GM19372 (cell line): ENCODE data around the gene REC114.
"Not testable (repeated sequence)": the region's sequence is repeated elsewhere in the genome, so short reads cannot be mapped to it uniquely, and the experiment has no call there.

Experiments
- ATAC-seq: cut with Tn5 transposase; IDR thresholded peaks from one replicate; pipeline ENCODE4 v1.9.1; 2021; ENCODE audit warnings: mild to moderate bottlenecking, low read depth, moderate library complexity; ENCODE audit not compliant: unreplicated experiment

Gene REC114

GRCh38 chr15:73572296-73572695 lies 129.3 kb downstream of the REC114 start:
- no peak for ATAC-seq

GRCh38 chr15:73573037-73573436 lies 130.1 kb downstream of the REC114 start:
- ATAC-seq: no peak

- no peak for ATAC-seq
These were observed 130.6 kb downstream of the REC114 start for GRCh38 chr15:73573572-73573971.

GRCh38 chr15:73575636-73576247 lies 132.8 kb downstream of the REC114 start:
- ATAC-seq: no peak

- ATAC-seq: not testable (repeated sequence)
These were observed 134.6 kb downstream of the REC114 start for GRCh38 chr15:73577593-73577992.

- ATAC-seq: no peak
These were observed 135.1 kb downstream of the REC114 start for GRCh38 chr15:73578026-73578425.

GRCh38 chr15:73582851-73583379 lies 140.0 kb downstream of the REC114 start:
- no peak for ATAC-seq

- no peak for ATAC-seq
These were observed 140.6 kb downstream of the REC114 start for GRCh38 chr15:73583544-73583943.

- ATAC-seq: no peak
These were observed 141.9 kb downstream of the REC114 start for GRCh38 chr15:73584699-73585420.

- no peak for ATAC-seq
These were observed 143.1 kb downstream of the REC114 start for GRCh38 chr15:73585871-73586654.

- ATAC-seq: no peak
These were observed 146.8 kb downstream of the REC114 start for GRCh38 chr15:73589766-73590165.

GRCh38 chr15:73590263-73590662 lies 147.3 kb downstream of the REC114 start:
- no peak for ATAC-seq

GRCh38 chr15:73593304-73594074 lies 150.5 kb downstream of the REC114 start:
- no peak for ATAC-seq

- ATAC-seq: no peak
These were observed 151.1 kb downstream of the REC114 start for GRCh38 chr15:73594109-73594508.

- ATAC-seq: no peak
These were observed 153.2 kb downstream of the REC114 start for GRCh38 chr15:73596174-73596573.

GRCh38 chr15:73597036-73597638 lies 154.2 kb downstream of the REC114 start:
- no peak for ATAC-seq

- no peak for ATAC-seq
These were observed 155.7 kb downstream of the REC114 start for GRCh38 chr15:73598530-73599160.

GRCh38 chr15:73599934-73600333 lies 157.0 kb downstream of the REC114 start:
- no peak for ATAC-seq
